ENCODE data around the gene SCUBE2. TPM values are rescaled to one million over a fixed set of nuclear protein-coding genes. Genes with fewer than 3 reads are reported as not detected.

Gene SCUBE2
- polyA plus RNA-seq, 1 of the 3 experiments (the other 2 are of a cell fraction) = 0.76 TPM

DNA sequence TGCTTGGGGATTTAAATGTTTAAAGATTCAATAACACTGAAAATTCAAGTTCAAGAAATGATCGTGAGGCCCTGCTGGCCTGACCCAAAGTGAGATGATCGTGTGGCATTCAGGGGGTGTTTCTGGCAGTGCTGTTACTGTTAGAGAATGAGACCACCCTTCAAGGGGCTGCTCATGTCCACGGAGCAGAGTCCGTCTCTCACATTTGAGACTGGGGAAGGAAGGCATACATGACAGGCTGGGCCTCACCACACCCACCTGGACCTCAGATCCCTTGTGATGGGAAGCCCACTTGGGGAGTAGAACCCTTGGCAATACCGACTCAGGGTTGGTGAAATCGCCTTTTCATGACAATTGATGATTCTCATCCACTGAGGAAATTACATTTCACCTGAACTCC lies 71.5 kb downstream of the SCUBE2 start:
- Histone ChIP-seq H4K20me1 (ENCODE audit: insufficient read depth) (no peaks in the 10 kb centered on the region), H3F3A (replicated peaks; ENCODE audit: insufficient read depth) (no peaks in the 10 kb centered on the region), H3K9me3 (no peaks in the 10 kb centered on the region), H3K79me2 (ENCODE audit: insufficient read depth) (no peaks in the 10 kb centered on the region), H3K4me2 (no peak overlapping the region), H3K9ac (no peak overlapping the region), H2AFZ (ENCODE audit: low read depth) (no peak overlapping the region), H3K4me3 (ENCODE audit: low read depth in 2 of 2, low read length in 1 of 2) (no peak overlapping the region), H3K27me3 (ENCODE audit: insufficient read depth) (no peaks in the 10 kb centered on the region), H3K4me1 (ENCODE audit: control insufficient read depth in 1 of 2, insufficient read depth in 2 of 2, low read depth in 1 of 2, low read length in 1 of 2) (peaks cover 0 to 2% of the 10 kb centered on the region in 2 experiments; a peak in 2 of 4 replicates), H3K36me3 (replicated peaks in 1 of 2; ENCODE audit: control insufficient read depth in 1 of 2, insufficient read depth in 2 of 2, low read length in 1 of 2) (no peaks in the 10 kb centered on the region), H3K9me2 (no peaks in the 10 kb centered on the region), H3K27ac (ENCODE audit: low read depth in 2 of 2, low read length in 1 of 2) (no peak overlapping the region)
- ChIA-PET POLR2A (no interaction called here), CTCF (interaction anchor here (0.6 to 10.4 kb wide), 3 partner anchors 8 to 118 kb away, joined by 3 to 205 read pairs (median 4); no protein-coding TSS in a partner anchor)
- 90% methylated on average over 5 of the region's 6 CpGs for WGBS (ENCODE audit: low lambda C conversion rate)
- TF ChIP-seq NRF1 (IDR thresholded peaks at IDR 0.05; ENCODE audit: low read depth, low read length) = no peak
- no peak for TF ChIP-seq SIN3A (IDR thresholded peaks at IDR 0.05; ENCODE audit: borderline replicate concordance, low read depth, low read length)
- DNase-seq = no peak

GRCh38 chr11:9017773-9018172 lies 73.6 kb downstream of the SCUBE2 start:
- CTCF ChIA-PET = interaction anchor here (1.2 to 10.4 kb wide), 3 partner anchors 77 to 127 kb away, joined by 3 to 205 read pairs (median 48); partner anchors contain the start of gene SCUBE2
- POLR2A ChIA-PET = no interaction called here

GRCh38 chr11:9016916-9017642 lies 74.3 kb downstream of the SCUBE2 start:
- H2AFZ ChIP-seq (ENCODE audit: low read depth) = no peak overlapping the region
- no peak overlapping the region for H3K4me3 ChIP-seq (ENCODE audit: low read depth in 2 of 2, low read length in 1 of 2)
- ChIA-PET POLR2A (interaction anchor here (0.7 kb wide), 1 partner anchor 8 kb away, joined by 3 read pairs; no protein-coding TSS in a partner anchor), CTCF (interaction anchor here (0.7 to 10.4 kb wide), 11 partner anchors 10 to 490 kb away, joined by 3 to 205 read pairs (median 7); partner anchors contain the start of gene SCUBE2)
- peaks cover 0 to 2% of the 10 kb centered on the region in 2 experiments; a peak in 2 of 4 replicates for H3K4me1 ChIP-seq (ENCODE audit: control insufficient read depth in 1 of 2, insufficient read depth in 2 of 2, low read depth in 1 of 2, low read length in 1 of 2)
- H3K9me3 ChIP-seq = no peaks in the 10 kb centered on the region
- no peak overlapping the region for H3K9ac ChIP-seq
- H3K27me3 ChIP-seq (ENCODE audit: insufficient read depth) = no peaks in the 10 kb centered on the region
- no peaks in the 10 kb centered on the region for H4K20me1 ChIP-seq (ENCODE audit: insufficient read depth)
- no peaks in the 10 kb centered on the region for H3K9me2 ChIP-seq
- no peaks in the 10 kb centered on the region for H3F3A ChIP-seq (replicated peaks; ENCODE audit: insufficient read depth)
- no peak overlapping the region for H3K27ac ChIP-seq (ENCODE audit: low read depth in 2 of 2, low read length in 1 of 2)
- TF ChIP-seq RFX5 (IDR thresholded peaks at IDR 0.05; ENCODE audit: low read length) (no peak), FOSL2 (IDR thresholded peaks at IDR 0.05; ENCODE audit: borderline replicate concordance, low read depth) (no peak), CHD2 (IDR thresholded peaks at IDR 0.05; ENCODE audit: low read length, partially characterized antibody) (no peak)
- TF ChIP-seq, protein P1, sequence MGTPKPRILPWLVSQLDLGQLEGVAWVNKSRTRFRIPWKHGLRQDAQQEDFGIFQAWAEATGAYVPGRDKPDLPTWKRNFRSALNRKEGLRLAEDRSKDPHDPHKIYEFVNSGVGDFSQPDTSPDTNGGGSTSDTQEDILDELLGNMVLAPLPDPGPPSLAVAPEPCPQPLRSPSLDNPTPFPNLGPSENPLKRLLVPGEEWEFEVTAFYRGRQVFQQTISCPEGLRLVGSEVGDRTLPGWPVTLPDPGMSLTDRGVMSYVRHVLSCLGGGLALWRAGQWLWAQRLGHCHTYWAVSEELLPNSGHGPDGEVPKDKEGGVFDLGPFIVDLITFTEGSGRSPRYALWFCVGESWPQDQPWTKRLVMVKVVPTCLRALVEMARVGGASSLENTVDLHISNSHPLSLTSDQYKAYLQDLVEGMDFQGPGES (IDR thresholded peaks at IDR 0.05; ENCODE audit: low read depth, low read length) = no peak
- TF ChIP-seq, protein P2, sequence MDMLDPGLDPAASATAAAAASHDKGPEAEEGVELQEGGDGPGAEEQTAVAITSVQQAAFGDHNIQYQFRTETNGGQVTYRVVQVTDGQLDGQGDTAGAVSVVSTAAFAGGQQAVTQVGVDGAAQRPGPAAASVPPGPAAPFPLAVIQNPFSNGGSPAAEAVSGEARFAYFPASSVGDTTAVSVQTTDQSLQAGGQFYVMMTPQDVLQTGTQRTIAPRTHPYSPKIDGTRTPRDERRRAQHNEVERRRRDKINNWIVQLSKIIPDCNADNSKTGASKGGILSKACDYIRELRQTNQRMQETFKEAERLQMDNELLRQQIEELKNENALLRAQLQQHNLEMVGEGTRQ (IDR thresholded peaks at IDR 0.05; ENCODE audit: borderline replicate concordance, low read depth, low read length) = no peak
- no peaks in the 10 kb centered on the region for H3K79me2 ChIP-seq (ENCODE audit: insufficient read depth)
- WGBS (ENCODE audit: low lambda C conversion rate) = 82% methylated on average over 5 of the region's 6 CpGs
- no peak for DNase-seq
- no peak overlapping the region for H3K4me2 ChIP-seq
- H3K36me3 ChIP-seq (replicated peaks in 1 of 2; ENCODE audit: control insufficient read depth in 1 of 2, insufficient read depth in 2 of 2, low read length in 1 of 2) = no peaks in the 10 kb centered on the region

More at GRCh38 chr11:9017773-9018172, 73.6 kb downstream of the SCUBE2 start:
- Histone ChIP-seq H2AFZ (ENCODE audit: low read depth) (no peak overlapping the region), H3F3A (replicated peaks; ENCODE audit: insufficient read depth) (no peaks in the 10 kb centered on the region), H3K9me3 (no peaks in the 10 kb centered on the region), H3K27ac (ENCODE audit: low read depth in 2 of 2, low read length in 1 of 2) (no peak overlapping the region), H3K4me3 (ENCODE audit: low read depth in 2 of 2, low read length in 1 of 2) (no peak overlapping the region), H3K79me2 (ENCODE audit: insufficient read depth) (no peaks in the 10 kb centered on the region), H3K36me3 (replicated peaks in 1 of 2; ENCODE audit: control insufficient read depth in 1 of 2, insufficient read depth in 2 of 2, low read length in 1 of 2) (no peaks in the 10 kb centered on the region), H3K27me3 (ENCODE audit: insufficient read depth) (no peaks in the 10 kb centered on the region), H4K20me1 (ENCODE audit: insufficient read depth) (no peaks in the 10 kb centered on the region), H3K9ac (no peak overlapping the region), H3K4me2 (no peak overlapping the region), H3K4me1 (ENCODE audit: control insufficient read depth in 1 of 2, insufficient read depth in 2 of 2, low read depth in 1 of 2, low read length in 1 of 2) (peaks cover 0 to 2% of the 10 kb centered on the region in 2 experiments; a peak in 2 of 4 replicates), H3K9me2 (no peaks in the 10 kb centered on the region)
- 90% methylated on average over 4 of the region's 5 CpGs for WGBS (ENCODE audit: low lambda C conversion rate)
- no peak for DNase-seq
- TF ChIP-seq, protein P3, sequence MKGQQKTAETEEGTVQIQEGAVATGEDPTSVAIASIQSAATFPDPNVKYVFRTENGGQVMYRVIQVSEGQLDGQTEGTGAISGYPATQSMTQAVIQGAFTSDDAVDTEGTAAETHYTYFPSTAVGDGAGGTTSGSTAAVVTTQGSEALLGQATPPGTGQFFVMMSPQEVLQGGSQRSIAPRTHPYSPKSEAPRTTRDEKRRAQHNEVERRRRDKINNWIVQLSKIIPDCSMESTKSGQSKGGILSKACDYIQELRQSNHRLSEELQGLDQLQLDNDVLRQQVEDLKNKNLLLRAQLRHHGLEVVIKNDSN (IDR thresholded peaks at IDR 0.05; ENCODE audit: borderline replicate concordance, low read depth) = no peak
- TF ChIP-seq SMC3 (IDR thresholded peaks at IDR 0.05; ENCODE audit: low read depth, low read length) (no peak), TAF1 (IDR thresholded peaks at IDR 0.05; ENCODE audit: borderline replicate concordance, low read depth, low read length) (no peak), GABPA (IDR thresholded peaks at IDR 0.05; ENCODE audit: low read depth) (no peak), POLR2AphosphoS5 (IDR thresholded peaks at IDR 0.05; ENCODE audit: low read depth, low read length) (no peak), CHD2 (IDR thresholded peaks at IDR 0.05; ENCODE audit: low read length, partially characterized antibody) (no peak), MXI1 (IDR thresholded peaks at IDR 0.05; ENCODE audit: low read depth, low read length) (no peak), SIN3A (IDR thresholded peaks at IDR 0.05; ENCODE audit: borderline replicate concordance, low read depth, low read length) (no peak), ELF1 (IDR thresholded peaks at IDR 0.05) (no peak)

Measured in SK-N-SH (cell line).